RPMI7951 (cell line): ENCODE measurements around the gene ZNF616. TPM values are rescaled to one million over a fixed set of nuclear protein-coding genes. Genes with fewer than 3 reads are reported as not detected.
A peak's percentile ranks its signal among the peaks of the same experiment; 100 is the strongest.
"Not testable (repeated sequence)": the region's sequence is repeated elsewhere in the genome, so short reads cannot be mapped to it uniquely, and the experiment has no call there.

ENCODE experiments used
- DNase-seq: peaks from one replicate; pipeline ENCODE4 v3.0.0-alpha.2; 2012; ENCODE audit warnings: low read depth
- total RNA-seq: library from RNA; depleted of rRNA; stranded (reverse); fragments of >200 nt; shearing (Covaris generic); gene quantifications from 2 replicates; pipeline ENCODE4 v1.2.3, GENCODE V29; 2014; rRNA removed

ZNF616 gene
- total RNA-seq, 1 experiment from 2014 or later: 7.8 TPM

- no peak for DNase-seq
Observed at GRCh38 chr19:52110780-52111179, 29.0 kb downstream of the ZNF616 start.

GRCh38 chr19:52102782-52103181 lies 37.0 kb downstream of the ZNF616 start:
- DNase-seq: no peak

GRCh38 chr19:52101866-52102562 lies 37.7 kb downstream of the ZNF616 start:
- no peak for DNase-seq

GRCh38 chr19:52099497-52100138 lies 40.1 kb downstream of the ZNF616 start:
- peak; percentile 21 for DNase-seq

- not testable (repeated sequence) for DNase-seq
Observed at GRCh38 chr19:52096416-52096815, 43.3 kb downstream of the ZNF616 start.

GRCh38 chr19:52095172-52096014 lies 44.3 kb downstream of the ZNF616 start, which contains the start of gene ZNF841:
Gene ZNF841, minus strand, starts transcription at chr19:52095765. Its CDS starts 10,964 bp downstream, at chr19:52084801.
- peak; percentile 95 for DNase-seq

- no peak for DNase-seq
Observed at GRCh38 chr19:52094526-52095130, 45.1 kb downstream of the ZNF616 start.

- peak; percentile 13 for DNase-seq
Observed at GRCh38 chr19:52086481-52086880, 53.3 kb downstream of the ZNF616 start.

- peak; percentile 74 for DNase-seq
Observed at GRCh38 chr19:52070496-52070895, 69.2 kb downstream of the ZNF616 start.

GRCh38 chr19:52069653-52070052 lies 70.1 kb downstream of the ZNF616 start:
- DNase-seq: no peak

- DNase-seq: no peak
Observed at GRCh38 chr19:52066258-52066863, 73.4 kb downstream of the ZNF616 start.

- no peak for DNase-seq
Observed at GRCh38 chr19:52065399-52065798, 74.3 kb downstream of the ZNF616 start.

Other genes with a start within 250 kb of the ZNF616 start
- 7.8 and 10.1 TPM in 2 replicates for gene ZNF649, start 234.9 kb downstream of the ZNF616 start, total RNA-seq
- 3.7 and 4.6 TPM in 2 replicates for gene ZNF613, start 212.5 kb downstream of the ZNF616 start, total RNA-seq
- 7.7 and 8.8 TPM in 2 replicates for gene ZNF350, start 153.1 kb downstream of the ZNF616 start, total RNA-seq
- 10.9 and 16.6 TPM in 2 replicates for gene ZNF615, start 131.7 kb downstream of the ZNF616 start, total RNA-seq
- 14.2 and 15.4 TPM in 2 replicates for gene ZNF614, start 111.6 kb downstream of the ZNF616 start, total RNA-seq
- 7.1 and 7.6 TPM in 2 replicates for gene ZNF432, start 91.1 kb downstream of the ZNF616 start, total RNA-seq
- gene ZNF841, start 44.2 kb downstream of the ZNF616 start, total RNA-seq: 7.4 and 11.9 TPM in 2 replicates
- 5.9 and 7.7 TPM in 2 replicates for gene ZNF836, start 31.7 kb upstream of the ZNF616 start, total RNA-seq
- 137 and 233 TPM in 2 replicates for gene PPP2R1A, start 50.1 kb upstream of the ZNF616 start, total RNA-seq
- 11.7 and 13.8 TPM in 2 replicates for gene ZNF766, start 129.6 kb upstream of the ZNF616 start, total RNA-seq
- 8.7 and 10.8 TPM in 2 replicates for gene ZNF480, start 157.2 kb upstream of the ZNF616 start, total RNA-seq
- gene ZNF610, start 196.3 kb upstream of the ZNF616 start, total RNA-seq: 1.4 and 1.6 TPM in 2 replicates
- 13.1 and 17.0 TPM in 2 replicates for gene ZNF880, start 230.0 kb upstream of the ZNF616 start, total RNA-seq